Endothelial cell (in vitro differentiated cells): ENCODE results near the gene BMP4. TPM values are rescaled to one million over a fixed set of nuclear protein-coding genes. Genes with fewer than 3 reads are reported as not detected.

Source experiments
- DNase-seq: peaks from one replicate; pipeline ENCODE4 v3.0.0; 2021; ENCODE audit warnings: low spot score
- H3K27ac Mint-ChIP-seq: one replicate; pipeline ENCODE4 v1.8.0; 2021; ENCODE audit warnings: mixed read lengths, inconsistent platforms; ENCODE audit not compliant: unreplicated experiment
- H3K27me3 Mint-ChIP-seq: one replicate; pipeline ENCODE4 v1.8.0; 2021; ENCODE audit warnings: mild to moderate bottlenecking, moderate library complexity, mixed read lengths, inconsistent platforms; ENCODE audit not compliant: unreplicated experiment
- H3K36me3 Mint-ChIP-seq: one replicate; pipeline ENCODE4 v1.8.0; 2021; ENCODE audit warnings: mild to moderate bottlenecking, low read depth, mixed read lengths, inconsistent platforms; ENCODE audit not compliant: unreplicated experiment
- H3K4me1 Mint-ChIP-seq: one replicate; pipeline ENCODE4 v1.8.0; 2021; ENCODE audit warnings: mild to moderate bottlenecking, mixed read lengths, inconsistent platforms; ENCODE audit not compliant: unreplicated experiment
- H3K4me3 Mint-ChIP-seq: one replicate; pipeline ENCODE4 v1.8.0; 2021; ENCODE audit warnings: mild to moderate bottlenecking, mixed read lengths, inconsistent platforms; ENCODE audit not compliant: unreplicated experiment
- H3K9me3 Mint-ChIP-seq: one replicate; pipeline ENCODE4 v1.8.0; 2021; ENCODE audit warnings: mixed read lengths, inconsistent platforms; ENCODE audit not compliant: unreplicated experiment
- CTCF ChIP-seq: fragments of 200-600 bp; sonication (generic); IDR thresholded peaks from one replicate; pipeline ENCODE4 v1.5.0; 2021; ENCODE audit warnings: antibody characterized with exemption; ENCODE audit not compliant: unreplicated experiment
- total RNA-seq: library from RNA; stranded (reverse); fragmentation: NEBNext Ultra II Directional; extraction: Animal tissue kit (Norgen Biotek cat#: 25700); gene quantifications from one replicate; pipeline ENCODE4 v1.2.1, GENCODE V29; 2021; ENCODE audit not compliant: unreplicated experiment

The BMP4 gene
- total RNA-seq, 1 donor from 2014 or later = 101 TPM

- Mint-ChIP-seq H3K27ac (peak overlapping the region; percentile 31), H3K4me1 (peaks cover 48% of the 10 kb centered on the region), H3K4me3 (peak overlapping the region; percentile 96), H3K36me3 (peaks cover 50% of the 10 kb centered on the region), H3K27me3 (peaks cover 23% of the 10 kb centered on the region), H3K9me3 (no peaks in the 10 kb centered on the region)
- no peak for DNase-seq
- no peak for TF ChIP-seq CTCF
These were observed 6.4 kb downstream of the BMP4 start for GRCh38 chr14:53950031-53950793.

GRCh38 chr14:53949201-53949600, 7.4 kb downstream of the BMP4 start:
- Mint-ChIP-seq H3K36me3 (peaks cover 47% of the 10 kb centered on the region), H3K4me3 (no peak overlapping the region), H3K27me3 (peaks cover 19% of the 10 kb centered on the region), H3K4me1 (peaks cover 56% of the 10 kb centered on the region), H3K9me3 (no peaks in the 10 kb centered on the region), H3K27ac (no peak overlapping the region)
- no peak for DNase-seq
- no peak for TF ChIP-seq CTCF

- H3K36me3 Mint-ChIP-seq = peaks cover 47% of the 10 kb centered on the region
- TF ChIP-seq CTCF = no peak
- no peak for DNase-seq
- peak overlapping the region; percentile 74 for H3K4me3 Mint-ChIP-seq
- H3K4me1 Mint-ChIP-seq = peaks cover 64% of the 10 kb centered on the region
- H3K27ac Mint-ChIP-seq = no peak overlapping the region
- no peaks in the 10 kb centered on the region for H3K9me3 Mint-ChIP-seq
- H3K27me3 Mint-ChIP-seq = peaks cover 16% of the 10 kb centered on the region
These were observed 8.3 kb downstream of the BMP4 start for GRCh38 chr14:53948205-53948884.

- Mint-ChIP-seq H3K27ac (no peak overlapping the region), H3K36me3 (peaks cover 41% of the 10 kb centered on the region), H3K4me3 (peak overlapping the region; percentile 72), H3K9me3 (no peaks in the 10 kb centered on the region), H3K27me3 (peaks cover 16% of the 10 kb centered on the region), H3K4me1 (peaks cover 66% of the 10 kb centered on the region)
- no peak for TF ChIP-seq CTCF
- DNase-seq = no peak
These were observed 9.0 kb downstream of the BMP4 start for GRCh38 chr14:53947452-53948204.
